ENCODE measurements around the gene ACTR3. TPM values are rescaled to one million over a fixed set of nuclear protein-coding genes. Genes with fewer than 3 reads are reported as not detected.

The ACTR3 gene
- total and polyA plus RNA-seq, 2 donors from 2014 or later: 69.3 to 265 TPM

DNA sequence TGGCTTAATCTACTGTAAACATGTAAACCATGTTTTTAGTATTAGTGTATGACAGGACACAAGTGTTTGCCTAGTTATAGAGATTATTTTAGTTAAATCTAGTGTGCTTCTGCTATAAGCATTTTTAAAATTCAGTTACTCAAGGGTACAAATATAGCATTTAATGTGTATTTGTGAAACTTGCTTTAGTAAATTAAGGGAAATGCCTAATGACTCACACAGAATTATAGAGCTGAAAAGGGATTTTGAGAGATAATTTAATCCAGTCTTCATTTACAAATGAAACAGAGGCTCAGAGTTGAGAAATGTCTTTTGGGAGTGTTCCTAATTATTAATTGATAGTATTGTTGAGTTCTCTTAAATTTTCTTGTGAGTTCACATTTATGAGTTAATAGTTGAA, 8.2 kb downstream of the ACTR3 start:
- FAIRE-seq: no peak
- DNase-seq: no peak
- H3K36me3 ChIP-seq (ENCODE audit: control insufficient read depth in 2 of 3, insufficient read depth in 3 of 3, low read length in 3 of 3): no peaks in the 10 kb centered on the region
- no peaks in the 10 kb centered on the region for H3K9me3 ChIP-seq (ENCODE audit: control insufficient read depth in 2 of 3, insufficient read depth in 1 of 3, low read length in 3 of 3)
- no peak overlapping the region for H3K9ac ChIP-seq (ENCODE audit: low read length in 3 of 3)
- H3K4me3 ChIP-seq (ENCODE audit: low read length in 3 of 3): no peak overlapping the region
- H3K27me3 ChIP-seq (ENCODE audit: control insufficient read depth, insufficient read depth, low read length): no peaks in the 10 kb centered on the region
- TF ChIP-seq, protein P1, sequence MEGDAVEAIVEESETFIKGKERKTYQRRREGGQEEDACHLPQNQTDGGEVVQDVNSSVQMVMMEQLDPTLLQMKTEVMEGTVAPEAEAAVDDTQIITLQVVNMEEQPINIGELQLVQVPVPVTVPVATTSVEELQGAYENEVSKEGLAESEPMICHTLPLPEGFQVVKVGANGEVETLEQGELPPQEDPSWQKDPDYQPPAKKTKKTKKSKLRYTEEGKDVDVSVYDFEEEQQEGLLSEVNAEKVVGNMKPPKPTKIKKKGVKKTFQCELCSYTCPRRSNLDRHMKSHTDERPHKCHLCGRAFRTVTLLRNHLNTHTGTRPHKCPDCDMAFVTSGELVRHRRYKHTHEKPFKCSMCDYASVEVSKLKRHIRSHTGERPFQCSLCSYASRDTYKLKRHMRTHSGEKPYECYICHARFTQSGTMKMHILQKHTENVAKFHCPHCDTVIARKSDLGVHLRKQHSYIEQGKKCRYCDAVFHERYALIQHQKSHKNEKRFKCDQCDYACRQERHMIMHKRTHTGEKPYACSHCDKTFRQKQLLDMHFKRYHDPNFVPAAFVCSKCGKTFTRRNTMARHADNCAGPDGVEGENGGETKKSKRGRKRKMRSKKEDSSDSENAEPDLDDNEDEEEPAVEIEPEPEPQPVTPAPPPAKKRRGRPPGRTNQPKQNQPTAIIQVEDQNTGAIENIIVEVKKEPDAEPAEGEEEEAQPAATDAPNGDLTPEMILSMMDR (IDR thresholded peaks at IDR 0.05; ENCODE audit: borderline replicate concordance, extremely low read depth, insufficient read depth): no peak
- intact Hi-C loops (cut with DNase I): no loop called here
- H3K27ac ChIP-seq (ENCODE audit: low read depth in 2 of 2, low read length in 2 of 2): no peak overlapping the region
- peaks cover 0 to 11% (median 6%) of the 10 kb centered on the region in 3 donors for H3K4me1 ChIP-seq (ENCODE audit: control insufficient read depth in 2 of 3, insufficient read depth in 2 of 3, low read depth in 1 of 3, low read length in 3 of 3)

DNA sequence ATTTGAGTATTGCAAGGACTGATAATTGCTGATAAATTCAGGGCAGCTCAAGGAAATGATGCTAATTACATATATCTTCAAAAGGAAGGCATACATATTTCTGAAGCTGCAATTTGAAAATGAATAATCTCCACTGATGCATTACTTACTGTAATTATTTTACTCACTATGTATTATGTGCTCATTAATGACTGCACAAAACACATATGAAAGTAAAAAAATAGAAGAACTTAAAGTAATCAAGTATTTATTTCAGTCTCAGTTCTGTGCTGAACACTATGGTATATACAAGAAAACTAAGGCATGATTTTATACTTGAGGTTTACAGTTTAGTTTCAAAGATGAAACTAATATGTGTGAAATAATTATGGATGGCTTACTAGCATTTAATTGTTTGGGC, 9.3 kb downstream of the ACTR3 start:
- no peaks in the 10 kb centered on the region for H3K27me3 ChIP-seq (ENCODE audit: control insufficient read depth, insufficient read depth, low read length)
- H3K36me3 ChIP-seq (ENCODE audit: control insufficient read depth in 2 of 3, insufficient read depth in 3 of 3, low read length in 3 of 3): no peaks in the 10 kb centered on the region
- H3K4me3 ChIP-seq (ENCODE audit: low read length in 3 of 3): no peak overlapping the region
- no peaks in the 10 kb centered on the region for H3K9me3 ChIP-seq (ENCODE audit: control insufficient read depth in 2 of 3, insufficient read depth in 1 of 3, low read length in 3 of 3)
- intact Hi-C loops (cut with DNase I): no loop called here
- no peak for FAIRE-seq
- no peak overlapping the region for H3K9ac ChIP-seq (ENCODE audit: low read length in 3 of 3)
- no peak for DNase-seq
- H3K4me1 ChIP-seq (ENCODE audit: control insufficient read depth in 2 of 3, insufficient read depth in 2 of 3, low read depth in 1 of 3, low read length in 3 of 3): peaks cover 0 to 11% (median 6%) of the 10 kb centered on the region in 3 donors
- TF ChIP-seq, protein P1 (IDR thresholded peaks at IDR 0.05; ENCODE audit: borderline replicate concordance, extremely low read depth, insufficient read depth): no peak
- no peak overlapping the region for H3K27ac ChIP-seq (ENCODE audit: low read depth in 2 of 2, low read length in 2 of 2)

DNA sequence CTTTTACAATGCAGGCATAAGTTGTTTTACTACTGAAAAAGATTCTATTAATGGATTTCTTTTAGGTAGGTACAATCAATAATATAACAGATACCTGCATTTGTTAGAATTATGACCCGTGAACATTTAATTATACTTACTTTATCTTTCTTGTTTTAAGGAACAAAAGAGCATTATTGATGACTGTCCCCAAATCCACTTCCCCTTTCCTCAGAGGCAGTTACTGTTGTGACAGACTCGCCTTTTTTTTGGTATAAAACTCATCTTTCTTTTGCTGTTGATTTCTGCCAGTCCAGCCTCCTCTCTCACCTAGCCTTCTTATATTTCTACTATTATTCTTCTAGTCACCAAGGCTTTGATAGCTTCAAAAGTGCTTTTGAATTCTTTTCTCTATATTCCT, 12.1 kb downstream of the ACTR3 start:
- no peaks in the 10 kb centered on the region for H3K36me3 ChIP-seq (ENCODE audit: control insufficient read depth in 2 of 3, insufficient read depth in 3 of 3, low read length in 3 of 3)
- intact Hi-C loops (cut with DNase I): no loop called here
- TF ChIP-seq, protein P1 (IDR thresholded peaks at IDR 0.05; ENCODE audit: borderline replicate concordance, extremely low read depth, insufficient read depth): no peak
- DNase-seq (no peak), FAIRE-seq (no peak)
- no peak overlapping the region for H3K4me3 ChIP-seq (ENCODE audit: low read length in 3 of 3)
- no peak overlapping the region for H3K27ac ChIP-seq (ENCODE audit: low read depth in 2 of 2, low read length in 2 of 2)
- H3K9ac ChIP-seq (ENCODE audit: low read length in 3 of 3): no peak overlapping the region
- peaks cover 0 to 9% (median 8%) of the 10 kb centered on the region in 3 donors for H3K4me1 ChIP-seq (ENCODE audit: control insufficient read depth in 2 of 3, insufficient read depth in 2 of 3, low read depth in 1 of 3, low read length in 3 of 3)
- H3K27me3 ChIP-seq (ENCODE audit: control insufficient read depth, insufficient read depth, low read length): no peaks in the 10 kb centered on the region
- peaks cover 0 to 2% (median 0%) of the 10 kb centered on the region in 3 donors for H3K9me3 ChIP-seq (ENCODE audit: control insufficient read depth in 2 of 3, insufficient read depth in 1 of 3, low read length in 3 of 3)

DNA sequence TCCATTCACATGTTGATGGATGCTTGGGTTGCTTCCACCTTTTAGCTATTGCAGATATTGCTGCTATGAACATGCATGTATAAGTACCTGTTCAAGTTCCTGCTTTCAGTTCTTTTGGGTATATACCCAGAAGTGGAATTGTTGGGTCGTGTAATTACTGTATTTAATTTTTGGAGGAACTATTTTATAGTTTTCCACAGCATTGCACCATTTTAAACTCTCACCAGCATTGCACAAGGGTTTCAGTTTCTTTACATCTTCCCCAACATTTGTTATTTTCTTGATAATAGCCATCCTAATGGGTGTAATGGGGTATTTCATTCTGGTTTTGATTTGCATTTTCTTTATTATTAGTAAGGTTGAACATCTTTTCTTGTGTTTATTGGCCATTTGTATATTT, 16.0 kb downstream of the ACTR3 start:
- no peak for FAIRE-seq
- Histone ChIP-seq H3K9ac (ENCODE audit: low read length in 3 of 3) (no peak overlapping the region), H3K27ac (ENCODE audit: low read depth in 2 of 2, low read length in 2 of 2) (no peak overlapping the region), H3K9me3 (ENCODE audit: control insufficient read depth in 2 of 3, insufficient read depth in 1 of 3, low read length in 3 of 3) (peaks cover 0 to 2% (median 0%) of the 10 kb centered on the region in 3 donors), H3K36me3 (ENCODE audit: control insufficient read depth in 2 of 3, insufficient read depth in 3 of 3, low read length in 3 of 3) (no peaks in the 10 kb centered on the region), H3K27me3 (ENCODE audit: control insufficient read depth, insufficient read depth, low read length) (no peaks in the 10 kb centered on the region), H3K4me3 (ENCODE audit: low read length in 3 of 3) (no peak overlapping the region), H3K4me1 (ENCODE audit: control insufficient read depth in 2 of 3, insufficient read depth in 2 of 3, low read depth in 1 of 3, low read length in 3 of 3) (peaks cover 0 to 15% (median 3%) of the 10 kb centered on the region in 3 donors)
- no peak for DNase-seq
- intact Hi-C loops (cut with DNase I): no loop called here
- TF ChIP-seq, protein P1 (IDR thresholded peaks at IDR 0.05; ENCODE audit: borderline replicate concordance, extremely low read depth, insufficient read depth): no peak
